Progenitor cell of endocrine pancreas (in vitro differentiated cells): ENCODE data around the gene INAFM2. TPM values are rescaled to one million over a fixed set of nuclear protein-coding genes. Genes with fewer than 3 reads are reported as not detected.

ENCODE experiments used
- DNase-seq: peaks from one replicate; pipeline ENCODE4 v3.0.0; 2021; ENCODE audit warnings: low spot score; ENCODE audit not compliant: unreplicated experiment
- H3K27ac Mint-ChIP-seq: 2 replicates; pipeline ENCODE4 v1.8.0; 2021; ENCODE audit warnings: mild to moderate bottlenecking, moderate library complexity, mixed read lengths
- H3K27me3 Mint-ChIP-seq: 2 replicates; pipeline ENCODE4 v1.8.0; 2021; ENCODE audit warnings: mixed read lengths
- H3K36me3 Mint-ChIP-seq: 2 replicates; pipeline ENCODE4 v1.8.0; 2022; ENCODE audit warnings: mixed read lengths; ENCODE audit not compliant: insufficient read depth
- H3K4me1 Mint-ChIP-seq: 2 replicates; pipeline ENCODE4 v1.8.0; 2021; ENCODE audit warnings: low read depth, mixed read lengths
- H3K4me3 Mint-ChIP-seq: 2 replicates; pipeline ENCODE4 v1.8.0; 2021; ENCODE audit warnings: low read depth, mild to moderate bottlenecking, moderate library complexity, mixed read lengths
- H3K9me3 Mint-ChIP-seq: 2 replicates; pipeline ENCODE4 v1.8.0; 2021; ENCODE audit warnings: low read depth, mixed read lengths
- total RNA-seq: library from RNA; stranded (reverse); gene quantifications from 2 replicates; pipeline ENCODE4 v1.2.1, GENCODE V29; 2021
- TF ChIP-seq, protein P1 (sequence below): fragments of 200-600 bp; sonication (generic); IDR thresholded peaks from one replicate; pipeline ENCODE4 v1.5.0; 2021; ENCODE audit warnings: antibody characterized with exemption, mild to moderate bottlenecking; ENCODE audit not compliant: unreplicated experiment

INAFM2 gene
- total RNA-seq, 1 donor from 2014 or later: 14.9 TPM

DNA sequence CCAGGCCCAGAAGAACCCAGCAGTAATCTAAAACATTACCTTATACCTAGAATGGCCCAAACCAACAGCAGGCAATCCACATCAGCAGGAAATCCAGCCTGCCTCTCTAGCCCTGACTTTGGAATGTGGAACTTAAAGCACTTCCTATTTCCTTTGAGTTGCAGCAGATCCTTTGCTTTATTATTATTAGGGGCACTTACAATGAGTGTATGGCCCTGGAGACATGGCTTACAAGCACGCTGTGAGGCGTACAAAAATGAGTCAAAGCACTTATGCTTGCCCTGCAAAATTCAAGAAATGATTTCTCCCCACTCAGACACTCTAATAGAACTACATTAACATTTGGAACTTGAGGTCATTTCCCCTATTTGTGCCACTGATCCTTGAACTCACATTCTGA is 49.5 kb downstream of the INAFM2 start:
- Mint-ChIP-seq H3K27me3 (peaks cover 29% of the 10 kb centered on the region), H3K4me1 (no peaks in the 10 kb centered on the region), H3K36me3 (no peaks in the 10 kb centered on the region), H3K27ac (no peak overlapping the region), H3K9me3 (no peaks in the 10 kb centered on the region), H3K4me3 (no peak overlapping the region)
- no peak for DNase-seq
- TF ChIP-seq, protein P1, sequence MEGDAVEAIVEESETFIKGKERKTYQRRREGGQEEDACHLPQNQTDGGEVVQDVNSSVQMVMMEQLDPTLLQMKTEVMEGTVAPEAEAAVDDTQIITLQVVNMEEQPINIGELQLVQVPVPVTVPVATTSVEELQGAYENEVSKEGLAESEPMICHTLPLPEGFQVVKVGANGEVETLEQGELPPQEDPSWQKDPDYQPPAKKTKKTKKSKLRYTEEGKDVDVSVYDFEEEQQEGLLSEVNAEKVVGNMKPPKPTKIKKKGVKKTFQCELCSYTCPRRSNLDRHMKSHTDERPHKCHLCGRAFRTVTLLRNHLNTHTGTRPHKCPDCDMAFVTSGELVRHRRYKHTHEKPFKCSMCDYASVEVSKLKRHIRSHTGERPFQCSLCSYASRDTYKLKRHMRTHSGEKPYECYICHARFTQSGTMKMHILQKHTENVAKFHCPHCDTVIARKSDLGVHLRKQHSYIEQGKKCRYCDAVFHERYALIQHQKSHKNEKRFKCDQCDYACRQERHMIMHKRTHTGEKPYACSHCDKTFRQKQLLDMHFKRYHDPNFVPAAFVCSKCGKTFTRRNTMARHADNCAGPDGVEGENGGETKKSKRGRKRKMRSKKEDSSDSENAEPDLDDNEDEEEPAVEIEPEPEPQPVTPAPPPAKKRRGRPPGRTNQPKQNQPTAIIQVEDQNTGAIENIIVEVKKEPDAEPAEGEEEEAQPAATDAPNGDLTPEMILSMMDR: no peak

Other genes starting within 250 kb of the INAFM2 start
- gene BMF, start 214.8 kb upstream of the INAFM2 start, total RNA-seq: 128 and 129 TPM in 2 replicates
- 40.1 and 42.6 TPM in 2 replicates for gene BUB1B, start 162.6 kb upstream of the INAFM2 start, total RNA-seq
- 13.2 and 13.8 TPM in 2 replicates for gene PAK6, start 84.6 kb upstream of the INAFM2 start, total RNA-seq
- gene ANKRD63, start 40.6 kb upstream of the INAFM2 start, total RNA-seq: not detected in 2 replicates
- gene PLCB2, start 15.8 kb upstream of the INAFM2 start, total RNA-seq: 2.5 and 2.8 TPM in 2 replicates
- gene CCDC9B, start 17.2 kb downstream of the INAFM2 start, total RNA-seq: 0.07 and 0.11 TPM in 2 replicates
- gene PHGR1, start 27.3 kb downstream of the INAFM2 start, total RNA-seq: 0.79 TPM in 1 of 2 replicates, not detected in the other
- gene DISP2, start 34.5 kb downstream of the INAFM2 start, total RNA-seq: 1.0 and 3.2 TPM in 2 replicates
- gene KNSTRN, start 59.0 kb downstream of the INAFM2 start, total RNA-seq: 44.8 and 46.2 TPM in 2 replicates
- gene IVD, start 82.1 kb downstream of the INAFM2 start, total RNA-seq: 82.0 and 93.0 TPM in 2 replicates
- 24.1 and 24.3 TPM in 2 replicates for gene BAHD1, start 117.3 kb downstream of the INAFM2 start, total RNA-seq
- 29.1 and 29.3 TPM in 2 replicates for gene CHST14, start 147.3 kb downstream of the INAFM2 start, total RNA-seq
- gene CCDC32, start 241.3 kb downstream of the INAFM2 start, total RNA-seq: 21.7 and 22.2 TPM in 2 replicates
- gene RPUSD2, start 245.6 kb downstream of the INAFM2 start, total RNA-seq: 11.5 and 13.2 TPM in 2 replicates